GM15510 (cell line): ENCODE data around the gene PLEKHO2.
A peak's percentile ranks its signal among the peaks of the same experiment; 100 is the strongest.

Experiments used
- POLR2A ChIP-seq: IDR thresholded peaks from 3 replicates; pipeline ENCODE4 v1.6.1; 2011; ENCODE audit warnings: borderline replicate concordance; ENCODE audit not compliant: insufficient read length; ENCODE audit errors: extremely low read depth

PLEKHO2 gene, protein sequence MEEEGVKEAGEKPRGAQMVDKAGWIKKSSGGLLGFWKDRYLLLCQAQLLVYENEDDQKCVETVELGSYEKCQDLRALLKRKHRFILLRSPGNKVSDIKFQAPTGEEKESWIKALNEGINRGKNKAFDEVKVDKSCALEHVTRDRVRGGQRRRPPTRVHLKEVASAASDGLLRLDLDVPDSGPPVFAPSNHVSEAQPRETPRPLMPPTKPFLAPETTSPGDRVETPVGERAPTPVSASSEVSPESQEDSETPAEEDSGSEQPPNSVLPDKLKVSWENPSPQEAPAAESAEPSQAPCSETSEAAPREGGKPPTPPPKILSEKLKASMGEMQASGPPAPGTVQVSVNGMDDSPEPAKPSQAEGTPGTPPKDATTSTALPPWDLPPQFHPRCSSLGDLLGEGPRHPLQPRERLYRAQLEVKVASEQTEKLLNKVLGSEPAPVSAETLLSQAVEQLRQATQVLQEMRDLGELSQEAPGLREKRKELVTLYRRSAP

DNA sequence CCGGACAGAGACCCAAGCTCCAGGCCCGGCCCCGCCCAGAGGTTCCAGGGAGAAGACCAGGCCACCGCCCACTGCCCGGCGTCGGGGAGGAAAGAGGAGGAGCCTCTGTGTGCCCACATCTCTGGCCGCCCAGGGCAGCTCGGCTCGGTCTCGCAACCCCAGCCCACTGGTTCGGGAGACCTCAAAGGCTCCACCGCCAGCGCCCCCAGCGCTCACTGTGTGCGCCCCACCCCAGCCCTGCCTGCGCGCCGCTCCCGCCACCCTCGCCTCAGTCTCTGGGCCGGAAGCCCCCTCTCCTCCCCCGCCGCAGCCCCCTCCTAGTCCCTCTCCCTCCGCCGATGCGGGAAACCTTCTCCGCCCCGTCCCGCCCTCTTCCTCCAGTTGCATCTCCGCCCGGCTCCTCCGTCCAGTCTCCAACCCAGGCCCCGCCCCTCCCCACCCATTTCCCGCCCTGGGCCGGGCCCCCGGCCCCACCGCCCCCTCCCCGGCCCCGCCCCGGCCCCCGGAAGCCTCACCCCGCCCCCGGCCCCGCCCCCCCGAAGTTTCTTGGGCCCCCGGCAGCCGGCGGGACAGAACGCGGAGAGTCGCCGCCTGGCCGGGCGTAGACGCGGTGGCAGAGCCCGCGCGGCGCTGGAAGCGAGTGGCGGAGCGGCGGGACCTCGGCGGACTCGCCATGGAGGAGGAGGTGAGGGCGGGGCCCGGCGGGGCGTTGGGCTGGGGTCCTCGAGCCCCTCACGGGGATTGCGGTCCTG lies at the start of gene PLEKHO2:
Gene PLEKHO2, plus strand, starts transcription at position 572 of the 752 bp plus-strand sequence. Its CDS starts 102 bp downstream, at position 674.
- peak; percentile 98 for TF ChIP-seq POLR2A

DNA sequence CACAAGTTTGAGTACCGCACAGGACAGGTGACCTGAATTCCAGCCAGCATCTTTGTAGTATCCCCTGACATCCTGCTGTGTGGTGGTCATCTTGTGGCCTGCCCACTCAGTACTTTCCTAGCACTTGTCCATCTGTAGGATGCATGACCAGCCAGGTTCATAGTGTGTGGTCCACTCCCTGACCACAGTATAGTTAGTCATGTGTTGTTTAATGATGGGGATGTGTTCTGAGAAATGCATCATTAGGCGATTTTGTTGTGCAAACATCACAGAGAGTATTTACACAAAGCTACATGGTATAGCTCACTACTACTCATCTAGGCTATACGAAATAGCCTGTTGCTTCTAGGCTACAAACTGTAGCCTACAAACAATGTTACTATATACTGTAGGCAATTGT lies 49.4 kb upstream of the PLEKHO2 start:
- TF ChIP-seq POLR2A = no peak

GRCh38 chr15:64800476-64800875 lies 41.2 kb upstream of the PLEKHO2 start:
- no peak for TF ChIP-seq POLR2A

GRCh38 chr15:64803526-64803925 lies 38.2 kb upstream of the PLEKHO2 start:
- TF ChIP-seq POLR2A = no peak

DNA sequence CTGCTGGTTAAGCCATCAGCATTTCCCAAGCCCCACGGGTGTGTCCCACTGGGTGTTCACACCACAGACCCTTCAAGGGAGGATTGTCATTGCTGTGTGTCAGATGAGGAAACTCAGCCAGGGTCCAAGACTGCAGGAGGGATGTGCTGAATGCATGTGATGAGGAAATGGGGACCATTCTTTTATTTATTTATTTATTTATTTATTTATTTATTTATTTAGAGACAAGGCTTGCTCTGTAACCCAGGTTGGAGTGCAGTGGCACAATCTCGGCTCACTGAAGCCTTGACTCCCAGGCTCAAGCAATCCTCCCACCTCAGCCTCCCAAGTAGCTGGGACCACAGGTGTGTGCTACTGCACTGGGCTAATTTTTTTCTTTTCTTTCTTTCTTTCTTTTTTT lies 37.1 kb upstream of the PLEKHO2 start:
- no peak for TF ChIP-seq POLR2A

GRCh38 chr15:64806509-64806908 lies 35.2 kb upstream of the PLEKHO2 start:
- no peak for TF ChIP-seq POLR2A

- TF ChIP-seq POLR2A = no peak
Measured at GRCh38 chr15:64807051-64807749, 34.5 kb upstream of the PLEKHO2 start.

DNA sequence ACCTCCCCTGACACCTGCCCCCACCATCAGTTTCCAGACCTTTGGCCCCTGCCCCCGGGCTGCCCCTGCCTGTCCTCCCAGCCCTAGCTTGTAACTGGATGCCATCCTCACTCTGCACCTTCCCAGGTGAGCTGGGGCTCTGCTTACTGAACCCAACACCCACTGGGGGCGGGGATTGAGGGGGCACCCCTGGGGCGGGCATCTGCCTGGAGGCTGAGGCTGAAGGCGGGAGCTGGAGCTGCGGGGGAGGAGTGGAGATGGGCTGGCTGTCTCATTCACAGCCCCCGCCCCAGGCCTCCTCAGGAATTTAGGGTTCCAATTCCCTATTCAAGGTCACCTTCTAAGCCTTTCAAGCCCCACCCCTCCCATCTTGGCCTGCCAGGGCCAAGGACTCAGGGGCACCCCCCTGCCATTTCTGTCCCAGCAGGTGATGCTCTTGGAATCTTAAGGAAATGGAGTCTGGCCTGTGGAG lies 33.9 kb upstream of the PLEKHO2 start:
- TF ChIP-seq POLR2A = no peak

DNA sequence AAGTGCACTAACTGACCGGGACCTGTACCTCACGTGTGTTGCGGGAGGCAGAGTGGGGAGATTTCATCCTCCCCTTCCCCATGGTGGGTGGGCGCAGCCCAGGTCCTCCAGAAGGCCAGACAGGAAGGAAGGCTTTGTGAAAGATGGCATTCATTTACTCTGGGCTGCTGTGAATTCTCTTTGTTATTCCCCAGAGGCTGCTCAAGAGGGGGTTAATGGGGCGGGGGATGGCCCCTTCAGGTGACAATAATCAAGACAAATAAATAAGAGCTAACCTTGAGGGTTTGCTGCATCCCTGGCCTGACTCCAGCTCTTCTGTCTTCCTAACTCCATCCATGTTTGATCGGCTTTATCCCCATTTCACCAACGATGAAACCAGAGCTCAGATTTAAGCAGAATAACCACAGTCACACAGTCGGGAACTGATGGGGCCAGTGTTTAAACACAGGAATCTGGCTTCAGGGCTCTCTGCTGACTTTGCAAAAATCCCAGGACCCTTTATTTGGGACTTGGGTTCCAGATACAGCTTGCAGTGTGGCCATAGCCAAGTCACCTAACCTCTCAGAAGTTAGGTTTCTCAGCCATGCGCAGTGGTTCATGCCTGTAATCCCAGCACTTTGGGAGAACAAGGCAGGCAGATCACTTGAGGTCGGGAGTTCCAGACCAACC lies 32.8 kb upstream of the PLEKHO2 start:
- no peak for TF ChIP-seq POLR2A

DNA sequence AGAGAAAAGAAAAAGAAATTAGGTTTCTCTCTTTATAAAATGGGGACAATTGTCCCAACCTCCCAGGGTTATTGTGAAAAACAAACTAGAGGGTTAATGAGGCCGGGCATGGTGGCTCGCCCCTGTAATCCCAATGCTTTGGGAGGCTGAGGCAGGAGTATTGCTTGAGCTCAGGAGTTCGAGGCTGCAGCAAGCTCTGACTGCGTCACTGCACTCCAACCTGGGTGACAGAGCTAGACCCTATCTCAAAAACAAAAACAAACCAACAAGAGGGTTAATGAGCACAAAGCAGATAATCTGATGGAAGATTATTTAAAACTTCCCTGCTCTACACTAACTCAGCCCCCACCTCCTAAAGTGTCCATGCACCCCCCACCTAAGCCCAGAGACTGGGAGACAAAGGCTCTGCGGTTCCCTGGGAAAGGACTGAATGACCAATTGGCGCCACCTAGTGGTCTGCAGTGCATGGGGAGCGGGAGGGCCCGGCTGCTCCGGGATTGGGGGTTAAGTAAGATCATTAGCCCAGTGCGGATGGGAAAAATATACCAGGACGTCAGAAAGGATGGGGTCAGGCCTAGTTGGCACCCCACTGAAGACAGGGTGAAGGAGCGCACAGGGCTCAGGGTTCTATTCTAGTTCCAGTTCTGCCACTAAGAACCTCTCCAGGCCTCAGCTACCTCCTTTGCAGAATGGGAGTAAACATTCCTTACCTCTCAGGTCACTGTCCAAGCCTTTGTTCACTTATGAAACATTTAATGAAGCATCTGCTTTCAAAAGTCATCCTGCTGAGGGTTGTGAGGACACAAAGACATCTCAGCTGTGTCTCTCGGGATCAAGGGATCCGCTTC lies 31.8 kb upstream of the PLEKHO2 start:
- no peak for TF ChIP-seq POLR2A

- TF ChIP-seq POLR2A = no peak
Measured at GRCh38 chr15:64810497-64811326, 31.0 kb upstream of the PLEKHO2 start.

DNA sequence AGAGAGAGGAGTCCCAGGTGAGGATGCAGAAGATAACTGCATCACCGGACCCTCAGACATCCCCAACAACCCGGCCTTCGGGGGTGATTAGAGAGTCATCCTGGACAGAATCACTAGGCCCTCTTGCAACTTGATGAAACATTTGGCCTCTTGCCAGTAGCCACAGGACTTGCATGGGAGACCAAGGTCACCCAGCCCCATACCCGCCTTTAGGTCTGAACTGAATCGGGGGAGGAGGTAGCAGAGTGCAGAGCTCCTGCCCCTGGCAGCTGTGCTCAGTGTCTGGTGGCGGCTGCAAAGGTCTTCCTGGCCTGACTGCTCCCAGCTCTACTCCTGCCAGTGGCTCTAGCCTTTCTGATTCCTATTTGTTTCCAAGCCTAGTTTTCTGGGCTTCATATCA lies 28.6 kb upstream of the PLEKHO2 start:
- TF ChIP-seq POLR2A = no peak

DNA sequence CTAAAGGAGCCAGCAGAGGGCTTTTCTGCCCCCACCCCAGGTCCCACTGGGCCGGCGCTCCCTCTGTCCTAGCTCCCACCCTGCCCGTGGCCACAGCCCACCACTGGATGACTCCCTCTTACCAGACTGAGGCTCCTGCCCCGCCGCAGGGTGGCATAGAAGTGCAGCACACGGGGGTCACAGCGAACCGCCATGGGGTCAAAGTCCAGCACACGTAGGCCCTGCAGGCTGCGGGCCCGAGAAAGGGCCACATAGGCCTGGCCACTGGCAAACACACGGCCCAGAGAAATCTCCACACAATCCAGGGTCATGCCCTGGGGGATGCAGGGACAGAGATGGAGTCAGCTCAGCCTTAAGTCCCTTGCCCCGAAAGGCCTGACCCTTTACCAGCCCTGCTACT lies 25.3 kb upstream of the PLEKHO2 start:
- no peak for TF ChIP-seq POLR2A

GRCh38 chr15:64824929-64825430 lies 16.7 kb upstream of the PLEKHO2 start:
- TF ChIP-seq POLR2A = no peak
